ENCODE data around the gene PPP2R5E. TPM values are rescaled to one million over a fixed set of nuclear protein-coding genes. Genes with fewer than 3 reads are reported as not detected.

Gene PPP2R5E
- total and polyA plus RNA-seq, 2 donors (not counting 3 experiments of a cell fraction or from before 2014, with no cell fraction given): 4.9 to 52.5 TPM

GRCh38 chr14:63565448-63565847 lies 22.3 kb upstream of the PPP2R5E start:
- BruUV-seq (replicated peaks): no TSS peak
- Histone ChIP-seq H3K9ac (replicated peaks; ENCODE audit: extremely low read depth, insufficient read depth, low read length) (no peak overlapping the region), H3K9me1 (replicated peaks; ENCODE audit: control insufficient read depth, extremely low read depth, insufficient read depth, low read length) (no peaks in the 10 kb centered on the region), H3K27me3 (ENCODE audit: control insufficient read depth in 2 of 2, insufficient read depth in 2 of 2, low read length in 2 of 2) (peaks cover 0 to 2% of the 10 kb centered on the region in 2 experiments), H3K9me3 (replicated peaks; ENCODE audit: control insufficient read depth, insufficient read depth, low read length) (no peaks in the 10 kb centered on the region), H2AFZ (ENCODE audit: low read depth, low read length) (no peak overlapping the region), H3K79me2 (ENCODE audit: control insufficient read depth, insufficient read depth, low read length) (no peaks in the 10 kb centered on the region), H3K36me3 (ENCODE audit: control insufficient read depth in 2 of 2, extremely low read depth in 1 of 2, insufficient read depth in 2 of 2, low read length in 2 of 2) (no peaks in the 10 kb centered on the region), H4K20me1 (replicated peaks; ENCODE audit: control insufficient read depth, extremely low read depth, insufficient read depth, low read length) (no peaks in the 10 kb centered on the region), H3K4me1 (ENCODE audit: control insufficient read depth, extremely low read depth, insufficient read depth, low read length) (no peaks in the 10 kb centered on the region), H3K4me2 (ENCODE audit: insufficient read depth, low read length) (no peak overlapping the region), H3K4me3 (replicated peaks in 1 of 3; ENCODE audit: insufficient read depth in 1 of 3, low read depth in 1 of 3, low read length in 3 of 3) (no peak overlapping the region), H3K27ac (ENCODE audit: insufficient read depth, low read depth, low read length) (no peak overlapping the region)
- CTCF ChIA-PET: interaction anchor here (1.4 kb wide), 1 partner anchor 177 kb away, joined by 3 read pairs; no protein-coding TSS in a partner anchor
- DNase-seq (ENCODE audit: low read depth, low spot score) (no peak), FAIRE-seq (no peak)
- no peak for TF ChIP-seq POLR2AphosphoS5 (IDR thresholded peaks at IDR 0.05; ENCODE audit: insufficient read depth, low read depth, low read length)
- no peak for TF ChIP-seq MAX (IDR thresholded peaks at IDR 0.05; ENCODE audit: insufficient read depth, insufficient read length)
- no peak for TF ChIP-seq FOS (IDR thresholded peaks at IDR 0.05; ENCODE audit: borderline replicate concordance, insufficient read depth, low read length)
- TF ChIP-seq POLR2A (IDR thresholded peaks at IDR 0.05; ENCODE audit: low read depth, low read length): no peak
- TF ChIP-seq GATA2 (IDR thresholded peaks at IDR 0.05; ENCODE audit: insufficient read depth, insufficient read length, low read depth, low read length): no peak
- dilution Hi-C loops (cut with MboI; ENCODE audit: extremely low pct_ligation_motif_present, low sequenced_read_pairs) (no loop called here), intact Hi-C loops (cut with micrococcal nuclease) (no loop called here)
- POLR2A ChIA-PET: no interaction called here

- DNase-seq (ENCODE audit: low read depth, low spot score) (no peak), FAIRE-seq (no peak)
- H3K4me2 ChIP-seq (ENCODE audit: insufficient read depth, low read length): no peak overlapping the region
- no peak for TF ChIP-seq MAX (IDR thresholded peaks at IDR 0.05; ENCODE audit: insufficient read depth, insufficient read length)
- TF ChIP-seq FOS (IDR thresholded peaks at IDR 0.05; ENCODE audit: borderline replicate concordance, insufficient read depth, low read length): no peak
- TF ChIP-seq MYC (IDR thresholded peaks at IDR 0.05; ENCODE audit: low read depth, low read length): no peak
- TF ChIP-seq CTCF (IDR thresholded peaks at IDR 0.05; ENCODE audit: extremely low read depth in 1 of 2, insufficient read depth in 1 of 2, low read depth in 1 of 2, low read length in 2 of 2): no peak
- TF ChIP-seq POLR2AphosphoS5 (IDR thresholded peaks at IDR 0.05; ENCODE audit: insufficient read depth, low read depth, low read length): no peak
- dilution Hi-C loops (cut with MboI; ENCODE audit: extremely low pct_ligation_motif_present, low sequenced_read_pairs) (no loop called here), intact Hi-C loops (cut with micrococcal nuclease) (no loop called here)
- H3K27me3 ChIP-seq (ENCODE audit: control insufficient read depth in 2 of 2, insufficient read depth in 2 of 2, low read length in 2 of 2): peaks cover 0 to 2% of the 10 kb centered on the region in 2 experiments
- ChIA-PET POLR2A (no interaction called here), CTCF (interaction anchor here (1.0 to 1.5 kb wide), 3 partner anchors 8 to 175 kb away, joined by 3 to 4 read pairs (median 3); no protein-coding TSS in a partner anchor)
- H3K79me2 ChIP-seq (ENCODE audit: control insufficient read depth, insufficient read depth, low read length): no peaks in the 10 kb centered on the region
- H3K9me3 ChIP-seq (replicated peaks; ENCODE audit: control insufficient read depth, insufficient read depth, low read length): no peaks in the 10 kb centered on the region
- no peaks in the 10 kb centered on the region for H3K36me3 ChIP-seq (ENCODE audit: control insufficient read depth in 2 of 2, extremely low read depth in 1 of 2, insufficient read depth in 2 of 2, low read length in 2 of 2)
- H3K9ac ChIP-seq (replicated peaks; ENCODE audit: extremely low read depth, insufficient read depth, low read length): no peak overlapping the region
- H3K27ac ChIP-seq (ENCODE audit: insufficient read depth, low read depth, low read length): no peak overlapping the region
- no peaks in the 10 kb centered on the region for H3K9me1 ChIP-seq (replicated peaks; ENCODE audit: control insufficient read depth, extremely low read depth, insufficient read depth, low read length)
- no peak overlapping the region for H2AFZ ChIP-seq (ENCODE audit: low read depth, low read length)
- H4K20me1 ChIP-seq (replicated peaks; ENCODE audit: control insufficient read depth, extremely low read depth, insufficient read depth, low read length): no peaks in the 10 kb centered on the region
- H3K4me1 ChIP-seq (ENCODE audit: control insufficient read depth, extremely low read depth, insufficient read depth, low read length): no peaks in the 10 kb centered on the region
- H3K4me3 ChIP-seq (replicated peaks in 1 of 3; ENCODE audit: insufficient read depth in 1 of 3, low read depth in 1 of 3, low read length in 3 of 3): no peak overlapping the region
- BruUV-seq (replicated peaks): no TSS peak
Measured at GRCh38 chr14:63564318-63564717, 21.1 kb upstream of the PPP2R5E start.

Measured in endothelial cell of umbilical vein (primary cell).